HEK293 (cell line): ENCODE data around the gene CDK5.
A peak's percentile ranks its signal among the peaks of the same experiment; 100 is the strongest.

Experiments
- GLIS1 ChIP-seq: fragments of 450-650 bp; formaldehyde crosslinking; IDR thresholded peaks from 2 replicates; pipeline ENCODE4 v1.5.1; 2016; ENCODE audit warnings: missing biosample characterization, missing genetic modification characterization
- MEIS1 ChIP-seq: sonication (generic); formaldehyde crosslinking; IDR thresholded peaks from 2 replicates; pipeline ENCODE4 v1.8.1; 2022; ENCODE audit warnings: missing genetic modification reagents, mild to moderate bottlenecking, borderline replicate concordance
- MYNN ChIP-seq: fragments of 450-650 bp; formaldehyde crosslinking; IDR thresholded peaks from 2 replicates; pipeline ENCODE4 v1.5.1; 2016; ENCODE audit warnings: missing biosample characterization, missing genetic modification characterization, borderline replicate concordance
- MZF1 ChIP-seq: fragments of 450-650 bp; formaldehyde crosslinking; IDR thresholded peaks from 2 replicates; pipeline ENCODE4 v1.5.1; 2017; ENCODE audit warnings: missing biosample characterization, missing genetic modification characterization, borderline replicate concordance
- PRDM1 ChIP-seq: fragments of 450-650 bp; formaldehyde crosslinking; IDR thresholded peaks from 2 replicates; pipeline ENCODE4; 2016; ENCODE audit warnings: missing biosample characterization, missing genetic modification characterization
- SP3 ChIP-seq: fragments of 450-650 bp; formaldehyde crosslinking; IDR thresholded peaks from 2 replicates; pipeline ENCODE4 v1.5.1; 2016; ENCODE audit warnings: missing biosample characterization, missing genetic modification characterization
- ZBTB1 ChIP-seq: fragments of 450-650 bp; formaldehyde crosslinking; IDR thresholded peaks from 2 replicates; pipeline ENCODE4 v1.5.1; 2016; ENCODE audit warnings: missing biosample characterization, missing genetic modification characterization
- ZBTB20 ChIP-seq: fragments of 450-650 bp; formaldehyde crosslinking; IDR thresholded peaks from 2 replicates; pipeline ENCODE4 v1.5.1; 2016; ENCODE audit warnings: missing biosample characterization, missing genetic modification characterization
- ZBTB7A ChIP-seq: fragments of 450-650 bp; formaldehyde crosslinking; IDR thresholded peaks from 2 replicates; pipeline ENCODE4 v1.5.1; 2016; ENCODE audit warnings: low read depth, missing biosample characterization, missing genetic modification characterization
- ZIC2 ChIP-seq: fragments of 450-650 bp; formaldehyde crosslinking; IDR thresholded peaks from 2 replicates; pipeline ENCODE4 v1.5.1; 2016; ENCODE audit warnings: missing biosample characterization, missing genetic modification characterization
- ZNF10 ChIP-seq: fragments of 450-650 bp; formaldehyde crosslinking; IDR thresholded peaks from 2 replicates; pipeline ENCODE4 v1.5.1; 2017; ENCODE audit warnings: missing biosample characterization, missing genetic modification characterization
- ZNF112 ChIP-seq: fragments of 450-650 bp; formaldehyde crosslinking; IDR thresholded peaks from 2 replicates; pipeline ENCODE4 v1.5.0; 2017; ENCODE audit warnings: missing biosample characterization, missing genetic modification characterization
- ZNF16 ChIP-seq: fragments of 450-650 bp; formaldehyde crosslinking; IDR thresholded peaks from 2 replicates; pipeline ENCODE4 v1.5.1; 2016; ENCODE audit warnings: low read depth, missing biosample characterization, missing genetic modification characterization
- ZNF2 ChIP-seq: fragments of 450-650 bp; formaldehyde crosslinking; IDR thresholded peaks from 2 replicates; pipeline ENCODE4 v1.5.1; 2016; ENCODE audit warnings: missing biosample characterization, missing genetic modification characterization
- ZNF266 ChIP-seq: fragments of 450-650 bp; formaldehyde crosslinking; IDR thresholded peaks from 2 replicates; pipeline ENCODE4 v1.5.1; 2016; ENCODE audit warnings: missing biosample characterization, missing genetic modification characterization, low read depth
- ZNF324 ChIP-seq: fragments of 450-650 bp; formaldehyde crosslinking; IDR thresholded peaks from 2 replicates; pipeline ENCODE4 v1.5.1; 2016; ENCODE audit warnings: missing biosample characterization, missing genetic modification characterization
- ZNF335 ChIP-seq: fragments of 450-650 bp; formaldehyde crosslinking; conservative IDR thresholded peaks from 2 replicates; pipeline ENCODE4 v1.5.1; 2016; ENCODE audit warnings: missing biosample characterization, missing genetic modification characterization
- ZNF366 ChIP-seq: fragments of 450-650 bp; formaldehyde crosslinking; conservative IDR thresholded peaks from 2 replicates; pipeline ENCODE4 v1.5.1; 2016; ENCODE audit warnings: missing biosample characterization, missing genetic modification characterization
- ZNF549 ChIP-seq: fragments of 450-650 bp; IDR thresholded peaks from 2 replicates; pipeline ENCODE4 v1.5.1; 2018; ENCODE audit warnings: missing biosample characterization, missing genetic modification characterization, mild to moderate bottlenecking, inconsistent platforms, moderate library complexity
- ZNF596 ChIP-seq: fragments of 450-650 bp; IDR thresholded peaks from 2 replicates; pipeline ENCODE4 v1.5.0; 2018; ENCODE audit warnings: missing biosample characterization, mild to moderate bottlenecking, missing genetic modification characterization, moderate library complexity
- ZNF600 ChIP-seq: fragments of 450-650 bp; formaldehyde crosslinking; IDR thresholded peaks from 2 replicates; pipeline ENCODE4 v1.5.1; 2016; ENCODE audit warnings: missing biosample characterization, missing genetic modification characterization
- ZNF658 ChIP-seq: fragments of 450-650 bp; formaldehyde crosslinking; IDR thresholded peaks from 2 replicates; pipeline ENCODE4; 2016; ENCODE audit warnings: missing biosample characterization, missing genetic modification characterization
- ZNF664 ChIP-seq: fragments of 450-650 bp; formaldehyde crosslinking; IDR thresholded peaks from 2 replicates; pipeline ENCODE4 v1.5.1; 2016; ENCODE audit warnings: missing biosample characterization, missing genetic modification characterization
- ZNF701 ChIP-seq: fragments of 450-650 bp; formaldehyde crosslinking; IDR thresholded peaks from 2 replicates; pipeline ENCODE4 v1.5.1; 2016; ENCODE audit warnings: missing biosample characterization, missing genetic modification characterization
- ZNF830 ChIP-seq: fragments of 450-650 bp; IDR thresholded peaks from 2 replicates; pipeline ENCODE4 v1.5.0; 2018; ENCODE audit warnings: missing biosample characterization, missing genetic modification characterization, low read depth, mild to moderate bottlenecking, moderate library complexity
- ZXDB ChIP-seq: fragments of 450-650 bp; formaldehyde crosslinking; IDR thresholded peaks from 2 replicates; pipeline ENCODE4 v1.5.1; 2016; ENCODE audit warnings: missing biosample characterization, missing genetic modification characterization
- TF ChIP-seq, protein P1 (sequence below): fragments of 450-650 bp; formaldehyde crosslinking; IDR thresholded peaks from 2 replicates; pipeline ENCODE4 v1.5.1; 2016; ENCODE audit warnings: missing biosample characterization, missing genetic modification characterization
- TF ChIP-seq, protein P2 (sequence below): fragments of 450-650 bp; formaldehyde crosslinking; IDR thresholded peaks from 2 replicates; pipeline ENCODE4 v1.5.1; 2016; ENCODE audit warnings: missing biosample characterization, missing genetic modification characterization
- TF ChIP-seq, protein P3 (sequence below): fragments of 450-650 bp; formaldehyde crosslinking; IDR thresholded peaks from 2 replicates; pipeline ENCODE4 v1.5.1; 2016; ENCODE audit warnings: missing biosample characterization, missing genetic modification characterization, borderline replicate concordance
- TF ChIP-seq, protein P4 (sequence below): fragments of 450-650 bp; formaldehyde crosslinking; IDR thresholded peaks from 2 replicates; pipeline ENCODE4 v1.5.1; 2016; ENCODE audit warnings: missing biosample characterization, missing genetic modification characterization

Gene CDK5

DNA sequence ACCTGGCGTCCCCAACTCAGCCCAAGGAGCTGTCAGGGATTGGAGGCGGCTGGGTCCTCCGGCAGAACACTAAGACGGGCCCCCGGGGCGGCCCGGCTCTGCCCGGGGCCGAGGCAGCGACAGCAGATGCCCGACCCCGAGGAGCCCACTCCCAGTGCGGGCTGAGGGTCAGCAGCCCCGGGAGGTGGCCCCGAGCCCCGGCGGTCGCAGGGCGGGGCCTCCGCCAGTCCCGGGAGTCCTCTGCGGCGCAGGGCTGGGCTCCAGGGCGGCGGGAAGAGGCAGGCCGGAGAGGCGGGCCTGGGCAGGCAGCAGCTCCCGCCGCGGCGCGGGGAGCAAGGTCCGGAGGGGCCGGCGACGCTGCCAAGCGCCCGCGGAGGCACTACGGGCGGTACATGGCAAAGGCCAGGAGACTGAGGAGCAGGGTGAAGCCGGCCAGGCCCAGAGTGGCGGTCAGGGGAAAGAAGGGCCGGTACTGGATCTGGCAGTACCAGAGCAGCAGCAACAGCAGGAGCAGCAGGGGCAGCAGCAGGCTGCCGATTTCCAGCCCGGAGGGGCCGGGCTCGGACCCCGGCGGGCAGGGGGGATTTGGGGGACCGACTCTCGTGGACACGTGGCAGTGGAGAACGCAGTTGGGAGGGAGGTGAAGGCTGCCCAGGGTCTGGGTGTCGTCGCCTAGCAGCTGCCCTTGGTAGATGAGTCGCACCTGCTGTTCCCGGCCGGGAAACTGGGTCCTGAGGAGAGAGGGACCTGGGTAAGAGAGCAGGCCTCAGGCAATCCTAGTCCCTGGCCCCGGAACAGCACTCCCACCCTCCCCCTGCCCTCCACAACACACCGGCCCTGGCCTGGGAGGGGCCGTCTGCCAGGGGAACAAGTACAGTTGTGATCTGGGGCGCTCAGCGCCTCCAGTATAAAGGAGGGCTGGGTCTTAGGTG is 23.7 kb upstream of the CDK5 start (continued):
- TF ChIP-seq, protein P1, sequence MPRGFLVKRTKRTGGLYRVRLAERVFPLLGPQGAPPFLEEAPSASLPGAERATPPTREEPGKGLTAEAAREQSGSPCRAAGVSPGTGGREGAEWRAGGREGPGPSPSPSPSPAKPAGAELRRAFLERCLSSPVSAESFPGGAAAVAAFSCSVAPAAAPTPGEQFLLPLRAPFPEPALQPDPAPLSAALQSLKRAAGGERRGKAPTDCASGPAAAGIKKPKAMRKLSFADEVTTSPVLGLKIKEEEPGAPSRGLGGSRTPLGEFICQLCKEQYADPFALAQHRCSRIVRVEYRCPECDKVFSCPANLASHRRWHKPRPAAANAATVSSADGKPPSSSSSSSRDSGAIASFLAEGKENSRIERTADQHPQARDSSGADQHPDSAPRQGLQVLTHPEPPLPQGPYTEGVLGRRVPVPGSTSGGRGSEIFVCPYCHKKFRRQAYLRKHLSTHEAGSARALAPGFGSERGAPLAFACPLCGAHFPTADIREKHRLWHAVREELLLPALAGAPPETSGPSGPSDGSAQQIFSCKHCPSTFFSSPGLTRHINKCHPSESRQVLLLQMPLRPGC (tag by site-specific recombination): no peak
- TF ChIP-seq ZIC2 (tag by site-specific recombination): peak; percentile 63
- TF ChIP-seq, protein P2, sequence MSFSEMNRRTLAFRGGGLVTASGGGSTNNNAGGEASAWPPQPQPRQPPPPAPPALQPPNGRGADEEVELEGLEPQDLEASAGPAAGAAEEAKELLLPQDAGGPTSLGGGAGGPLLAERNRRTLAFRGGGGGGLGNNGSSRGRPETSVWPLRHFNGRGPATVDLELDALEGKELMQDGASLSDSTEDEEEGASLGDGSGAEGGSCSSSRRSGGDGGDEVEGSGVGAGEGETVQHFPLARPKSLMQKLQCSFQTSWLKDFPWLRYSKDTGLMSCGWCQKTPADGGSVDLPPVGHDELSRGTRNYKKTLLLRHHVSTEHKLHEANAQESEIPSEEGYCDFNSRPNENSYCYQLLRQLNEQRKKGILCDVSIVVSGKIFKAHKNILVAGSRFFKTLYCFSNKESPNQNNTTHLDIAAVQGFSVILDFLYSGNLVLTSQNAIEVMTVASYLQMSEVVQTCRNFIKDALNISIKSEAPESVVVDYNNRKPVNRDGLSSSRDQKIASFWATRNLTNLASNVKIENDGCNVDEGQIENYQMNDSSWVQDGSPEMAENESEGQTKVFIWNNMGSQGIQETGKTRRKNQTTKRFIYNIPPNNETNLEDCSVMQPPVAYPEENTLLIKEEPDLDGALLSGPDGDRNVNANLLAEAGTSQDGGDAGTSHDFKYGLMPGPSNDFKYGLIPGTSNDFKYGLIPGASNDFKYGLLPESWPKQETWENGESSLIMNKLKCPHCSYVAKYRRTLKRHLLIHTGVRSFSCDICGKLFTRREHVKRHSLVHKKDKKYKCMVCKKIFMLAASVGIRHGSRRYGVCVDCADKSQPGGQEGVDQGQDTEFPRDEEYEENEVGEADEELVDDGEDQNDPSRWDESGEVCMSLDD (tag by site-specific recombination): peak; percentile 49; the same call in 1 of the 2 replicates
- peak; percentile 85 for TF ChIP-seq ZBTB20 (tag by site-specific recombination)
- TF ChIP-seq ZNF335 (tag by site-specific recombination): peak; percentile 65
- TF ChIP-seq ZNF596: no peak
- TF ChIP-seq, protein P3, sequence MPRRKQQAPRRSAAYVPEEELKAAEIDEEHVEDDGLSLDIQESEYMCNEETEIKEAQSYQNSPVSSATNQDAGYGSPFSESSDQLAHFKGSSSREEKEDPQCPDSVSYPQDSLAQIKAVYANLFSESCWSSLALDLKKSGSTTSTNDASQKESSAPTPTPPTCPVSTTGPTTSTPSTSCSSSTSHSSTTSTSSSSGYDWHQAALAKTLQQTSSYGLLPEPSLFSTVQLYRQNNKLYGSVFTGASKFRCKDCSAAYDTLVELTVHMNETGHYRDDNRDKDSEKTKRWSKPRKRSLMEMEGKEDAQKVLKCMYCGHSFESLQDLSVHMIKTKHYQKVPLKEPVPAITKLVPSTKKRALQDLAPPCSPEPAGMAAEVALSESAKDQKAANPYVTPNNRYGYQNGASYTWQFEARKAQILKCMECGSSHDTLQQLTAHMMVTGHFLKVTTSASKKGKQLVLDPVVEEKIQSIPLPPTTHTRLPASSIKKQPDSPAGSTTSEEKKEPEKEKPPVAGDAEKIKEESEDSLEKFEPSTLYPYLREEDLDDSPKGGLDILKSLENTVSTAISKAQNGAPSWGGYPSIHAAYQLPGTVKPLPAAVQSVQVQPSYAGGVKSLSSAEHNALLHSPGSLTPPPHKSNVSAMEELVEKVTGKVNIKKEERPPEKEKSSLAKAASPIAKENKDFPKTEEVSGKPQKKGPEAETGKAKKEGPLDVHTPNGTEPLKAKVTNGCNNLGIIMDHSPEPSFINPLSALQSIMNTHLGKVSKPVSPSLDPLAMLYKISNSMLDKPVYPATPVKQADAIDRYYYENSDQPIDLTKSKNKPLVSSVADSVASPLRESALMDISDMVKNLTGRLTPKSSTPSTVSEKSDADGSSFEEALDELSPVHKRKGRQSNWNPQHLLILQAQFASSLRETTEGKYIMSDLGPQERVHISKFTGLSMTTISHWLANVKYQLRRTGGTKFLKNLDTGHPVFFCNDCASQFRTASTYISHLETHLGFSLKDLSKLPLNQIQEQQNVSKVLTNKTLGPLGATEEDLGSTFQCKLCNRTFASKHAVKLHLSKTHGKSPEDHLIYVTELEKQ (tag by site-specific recombination): no peak
- peak; percentile 36 for TF ChIP-seq ZXDB (tag by site-specific recombination)
- peak; percentile 22; the same call in 1 of the 2 replicates for TF ChIP-seq ZNF2 (tag by site-specific recombination)
- TF ChIP-seq MYNN (tag by site-specific recombination): no peak
- TF ChIP-seq PRDM1 (tag by site-specific recombination): no peak
- TF ChIP-seq ZNF658 (tag by site-specific recombination): no peak
- TF ChIP-seq ZNF366 (tag by site-specific recombination): peak; percentile 36; the same call in 1 of the 2 replicates
- no peak for TF ChIP-seq ZNF324
- TF ChIP-seq MZF1: no peak
- no peak for TF ChIP-seq MEIS1 (CRISPR knock-in tag)
- TF ChIP-seq ZNF600 (tag by site-specific recombination): 0 out of 2 replicates have a peak, but pooled peaks have one; percentile 43
- TF ChIP-seq ZNF16 (tag by site-specific recombination): no peak
- no peak for TF ChIP-seq ZNF701 (tag by site-specific recombination)
- TF ChIP-seq ZNF664 (tag by site-specific recombination): no peak
- TF ChIP-seq ZNF112 (tag by site-specific recombination): no peak
- TF ChIP-seq ZNF10 (tag by site-specific recombination): 0 out of 2 replicates have a peak, but pooled peaks have one; percentile 64
- TF ChIP-seq ZBTB7A (tag by site-specific recombination): peak; percentile 47; the same call in 1 of the 2 replicates
- no peak for TF ChIP-seq ZNF830 (tag by site-specific recombination)
- TF ChIP-seq, protein P4, sequence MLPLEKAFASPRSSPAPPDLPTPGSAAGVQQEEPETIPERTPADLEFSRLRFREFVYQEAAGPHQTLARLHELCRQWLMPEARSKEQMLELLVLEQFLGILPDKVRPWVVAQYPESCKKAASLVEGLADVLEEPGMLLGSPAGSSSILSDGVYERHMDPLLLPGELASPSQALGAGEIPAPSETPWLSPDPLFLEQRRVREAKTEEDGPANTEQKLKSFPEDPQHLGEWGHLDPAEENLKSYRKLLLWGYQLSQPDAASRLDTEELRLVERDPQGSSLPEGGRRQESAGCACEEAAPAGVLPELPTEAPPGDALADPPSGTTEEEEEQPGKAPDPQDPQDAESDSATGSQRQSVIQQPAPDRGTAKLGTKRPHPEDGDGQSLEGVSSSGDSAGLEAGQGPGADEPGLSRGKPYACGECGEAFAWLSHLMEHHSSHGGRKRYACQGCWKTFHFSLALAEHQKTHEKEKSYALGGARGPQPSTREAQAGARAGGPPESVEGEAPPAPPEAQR: no peak
- TF ChIP-seq ZNF266 (tag by site-specific recombination): 0 out of 2 replicates have a peak, but pooled peaks have one; percentile 8
- TF ChIP-seq GLIS1: peak; percentile 64
- TF ChIP-seq ZNF549 (tag by site-specific recombination): no peak
- no peak for TF ChIP-seq ZBTB1
- TF ChIP-seq SP3 (tag by site-specific recombination): no peak
